ENCODE results near the gene COL6A1. TPM values are rescaled to one million over a fixed set of nuclear protein-coding genes. Genes with fewer than 3 reads are reported as not detected.

The COL6A1 gene
- total RNA-seq, 2 experiments from 2014 or later: 0.74 to 1.6 TPM

GRCh38 chr21:46032100-46032499 lies 50.5 kb downstream of the COL6A1 start:
- DNase-seq: no peak
- peaks cover 1% of the 10 kb centered on the region for H3K36me3 Mint-ChIP-seq (ENCODE audit: low read depth)
- no peaks in the 10 kb centered on the region for H3K27me3 Mint-ChIP-seq (ENCODE audit: low read depth)
- peaks cover 16% of the 10 kb centered on the region for H3K9me3 Mint-ChIP-seq
- H3K4me1 Mint-ChIP-seq (ENCODE audit: low read depth): no peaks in the 10 kb centered on the region
- intact Hi-C loops (cut with micrococcal nuclease): no loop called here
- H3K27ac Mint-ChIP-seq: no peak overlapping the region
- CTCF ChIA-PET: interaction anchor here (0.6 to 1.1 kb wide), 2 partner anchors 59 to 432 kb away, joined by 3 to 4 read pairs; no protein-coding TSS in a partner anchor
- H3K4me3 Mint-ChIP-seq: no peak overlapping the region

GRCh38 chr21:46033410-46034400 lies 52.1 kb downstream of the COL6A1 start:
- H3K4me1 Mint-ChIP-seq (ENCODE audit: low read depth): no peaks in the 10 kb centered on the region
- peaks cover 1% of the 10 kb centered on the region for H3K36me3 Mint-ChIP-seq (ENCODE audit: low read depth)
- CTCF ChIA-PET: no interaction called here

GRCh38 chr21:46035809-46036695 lies 54.5 kb downstream of the COL6A1 start:
- Mint-ChIP-seq H3K4me1 (ENCODE audit: low read depth) (no peaks in the 10 kb centered on the region), H3K9me3 (no peaks in the 10 kb centered on the region)

More at GRCh38 chr21:46033410-46034400, 52.1 kb downstream of the COL6A1 start:
- no peaks in the 10 kb centered on the region for H3K27me3 Mint-ChIP-seq (ENCODE audit: low read depth)
- peaks cover 16% of the 10 kb centered on the region for H3K9me3 Mint-ChIP-seq
- no peak for DNase-seq
- H3K4me3 Mint-ChIP-seq: no peak overlapping the region
- intact Hi-C loops (cut with micrococcal nuclease): no loop called here
- no peak overlapping the region for H3K27ac Mint-ChIP-seq

GRCh38 chr21:46036696-46037330 lies 55.2 kb downstream of the COL6A1 start:
- intact Hi-C loops (cut with micrococcal nuclease): no loop called here
- H3K36me3 Mint-ChIP-seq (ENCODE audit: low read depth): no peaks in the 10 kb centered on the region
- H3K27ac Mint-ChIP-seq: no peak overlapping the region
- H3K27me3 Mint-ChIP-seq (ENCODE audit: low read depth): peaks cover under 1% of the 10 kb centered on the region
- H3K4me3 Mint-ChIP-seq: no peak overlapping the region
- CTCF ChIA-PET: no interaction called here
- no peaks in the 10 kb centered on the region for H3K9me3 Mint-ChIP-seq
- H3K4me1 Mint-ChIP-seq (ENCODE audit: low read depth): no peaks in the 10 kb centered on the region
- DNase-seq: no peak

More at GRCh38 chr21:46035809-46036695, 54.5 kb downstream of the COL6A1 start:
- no peaks in the 10 kb centered on the region for H3K36me3 Mint-ChIP-seq (ENCODE audit: low read depth)
- no peaks in the 10 kb centered on the region for H3K27me3 Mint-ChIP-seq (ENCODE audit: low read depth)
- no peak overlapping the region for H3K27ac Mint-ChIP-seq
- intact Hi-C loops (cut with micrococcal nuclease): no loop called here
- DNase-seq: no peak
- H3K4me3 Mint-ChIP-seq: no peak overlapping the region
- CTCF ChIA-PET: no interaction called here

- H3K4me3 Mint-ChIP-seq: no peak overlapping the region
- no peak overlapping the region for H3K27ac Mint-ChIP-seq
- DNase-seq: no peak
- intact Hi-C loops (cut with micrococcal nuclease): no loop called here
- H3K9me3 Mint-ChIP-seq: no peaks in the 10 kb centered on the region
- no peaks in the 10 kb centered on the region for H3K4me1 Mint-ChIP-seq (ENCODE audit: low read depth)
- CTCF ChIA-PET: no interaction called here
- peaks cover 3% of the 10 kb centered on the region for H3K27me3 Mint-ChIP-seq (ENCODE audit: low read depth)
- no peaks in the 10 kb centered on the region for H3K36me3 Mint-ChIP-seq (ENCODE audit: low read depth)
Observed at GRCh38 chr21:46037331-46038325, 56.1 kb downstream of the COL6A1 start.

- Mint-ChIP-seq H3K9me3 (no peaks in the 10 kb centered on the region), H3K27ac (no peak overlapping the region), H3K27me3 (ENCODE audit: low read depth) (peaks cover 3% of the 10 kb centered on the region), H3K36me3 (ENCODE audit: low read depth) (no peaks in the 10 kb centered on the region), H3K4me3 (no peak overlapping the region), H3K4me1 (ENCODE audit: low read depth) (no peaks in the 10 kb centered on the region)
- CTCF ChIA-PET: no interaction called here
- intact Hi-C loops (cut with micrococcal nuclease): no loop called here
- DNase-seq: no peak
Observed at GRCh38 chr21:46038341-46038829, 56.8 kb downstream of the COL6A1 start.

GRCh38 chr21:46038871-46039397 lies 57.4 kb downstream of the COL6A1 start:
- Mint-ChIP-seq H3K27ac (no peak overlapping the region), H3K4me3 (no peak overlapping the region), H3K9me3 (no peaks in the 10 kb centered on the region), H3K4me1 (ENCODE audit: low read depth) (no peaks in the 10 kb centered on the region), H3K27me3 (ENCODE audit: low read depth) (peaks cover 3% of the 10 kb centered on the region), H3K36me3 (ENCODE audit: low read depth) (no peaks in the 10 kb centered on the region)
- no peak for DNase-seq
- CTCF ChIA-PET: no interaction called here
- intact Hi-C loops (cut with micrococcal nuclease): no loop called here

GRCh38 chr21:46039891-46040660 lies 58.5 kb downstream of the COL6A1 start:
- no peak overlapping the region for H3K4me3 Mint-ChIP-seq
- intact Hi-C loops (cut with micrococcal nuclease): no loop called here
- no peak overlapping the region for H3K27ac Mint-ChIP-seq
- H3K27me3 Mint-ChIP-seq (ENCODE audit: low read depth): peaks cover 3% of the 10 kb centered on the region
- no peak for DNase-seq
- CTCF ChIA-PET: no interaction called here
- no peaks in the 10 kb centered on the region for H3K4me1 Mint-ChIP-seq (ENCODE audit: low read depth)
- H3K9me3 Mint-ChIP-seq: no peaks in the 10 kb centered on the region
- no peaks in the 10 kb centered on the region for H3K36me3 Mint-ChIP-seq (ENCODE audit: low read depth)

- no peaks in the 10 kb centered on the region for H3K4me1 Mint-ChIP-seq (ENCODE audit: low read depth)
- no peak for DNase-seq
Observed at GRCh38 chr21:46040707-46041106, 59.1 kb downstream of the COL6A1 start.

GRCh38 chr21:46041183-46041582 lies 59.6 kb downstream of the COL6A1 start:
- H3K4me1 Mint-ChIP-seq (ENCODE audit: low read depth): no peaks in the 10 kb centered on the region
- H3K27ac Mint-ChIP-seq: no peak overlapping the region
- CTCF ChIA-PET: interaction anchor here (0.6 kb wide), 1 partner anchor 1344 kb away, joined by 4 read pairs; the partner anchor contains the start of gene KRTAP10-12
- H3K9me3 Mint-ChIP-seq: no peaks in the 10 kb centered on the region
- H3K36me3 Mint-ChIP-seq (ENCODE audit: low read depth): no peaks in the 10 kb centered on the region
- H3K4me3 Mint-ChIP-seq: no peak overlapping the region
- intact Hi-C loops (cut with micrococcal nuclease): no loop called here
- DNase-seq: no peak
- H3K27me3 Mint-ChIP-seq (ENCODE audit: low read depth): peaks cover 3% of the 10 kb centered on the region

More at GRCh38 chr21:46040707-46041106, 59.1 kb downstream of the COL6A1 start:
- Mint-ChIP-seq H3K27me3 (ENCODE audit: low read depth) (peaks cover 3% of the 10 kb centered on the region), H3K4me3 (no peak overlapping the region), H3K36me3 (ENCODE audit: low read depth) (no peaks in the 10 kb centered on the region), H3K9me3 (no peaks in the 10 kb centered on the region), H3K27ac (no peak overlapping the region)
- intact Hi-C loops (cut with micrococcal nuclease): no loop called here
- CTCF ChIA-PET: no interaction called here
